IPS-18c (cell line): ENCODE data around the gene TMC5.

Source experiments
- H3K4me3 ChIP-seq: 2 replicates; pipeline ENCODE4 v1.7.0; 2013; ENCODE audit warnings: low read depth, mild to moderate bottlenecking, low read length, moderate library complexity; ENCODE audit not compliant: insufficient read depth
- H3K9me3 ChIP-seq: one replicate; pipeline ENCODE4 v1.6.1; 2013; ENCODE audit warnings: mild to moderate bottlenecking, low read length, moderate library complexity; ENCODE audit not compliant: control insufficient read depth, insufficient read depth

TMC5 gene

DNA sequence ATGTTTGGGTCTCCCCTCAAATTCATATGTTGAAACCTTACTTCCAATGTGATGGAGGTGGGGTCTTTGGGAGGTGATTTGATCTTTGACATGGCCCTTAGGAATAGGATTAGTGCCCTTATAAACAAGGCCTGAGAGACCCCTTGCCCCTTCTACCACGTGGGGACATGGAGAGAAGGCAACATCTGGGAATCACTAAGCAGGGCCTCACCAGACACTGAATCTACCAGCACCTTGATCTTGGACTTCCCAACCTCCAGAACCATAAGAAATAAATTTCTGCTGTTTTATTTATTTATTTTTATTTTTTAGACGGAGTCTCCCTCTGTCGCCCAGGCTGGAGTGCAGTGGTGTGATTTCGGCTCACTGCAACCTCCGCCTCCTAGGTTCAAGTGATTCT is 64.1 kb downstream of the TMC5 start:
- Histone ChIP-seq H3K9me3 (no peaks in the 10 kb centered on the region), H3K4me3 (no peak overlapping the region)

DNA sequence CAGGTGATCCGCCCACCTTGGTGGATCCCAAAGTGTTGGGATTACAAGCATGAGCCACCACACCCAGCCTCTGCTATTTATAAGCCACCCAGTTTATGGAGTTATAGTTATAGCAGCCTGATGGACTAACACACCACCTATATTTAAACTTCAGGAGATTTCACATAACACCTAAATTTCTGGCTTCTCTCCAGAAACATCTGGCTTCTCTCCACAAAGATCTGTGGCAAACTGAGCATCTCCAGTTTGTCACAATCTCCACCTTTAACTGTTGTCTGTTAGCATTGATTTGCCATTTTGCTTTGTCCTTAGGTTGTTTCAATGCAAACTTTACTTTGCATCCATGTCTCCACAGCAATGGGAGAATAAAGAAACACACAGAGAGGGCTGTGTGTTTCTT is 64.6 kb downstream of the TMC5 start:
- no peaks in the 10 kb centered on the region for H3K9me3 ChIP-seq
- H3K4me3 ChIP-seq = no peak overlapping the region

DNA sequence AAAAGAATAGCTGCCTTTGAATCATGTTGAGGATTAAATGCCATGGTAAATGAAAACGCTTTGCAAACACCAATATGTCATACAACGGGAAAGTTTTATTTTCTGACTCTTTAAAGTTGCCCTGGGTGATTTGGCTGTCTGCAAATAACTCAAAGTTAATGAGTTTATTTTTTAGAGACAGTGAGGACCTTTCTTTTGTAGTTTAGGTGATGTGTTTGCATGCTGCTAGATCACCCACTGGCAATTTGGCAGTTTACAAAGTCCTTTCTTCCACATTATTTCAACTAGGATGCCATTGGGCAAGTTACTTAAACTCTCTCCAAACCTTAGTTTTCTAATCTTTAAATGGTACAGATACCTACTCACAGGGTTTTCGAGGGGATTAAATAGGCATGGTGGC is 66.4 kb downstream of the TMC5 start:
- H3K4me3 ChIP-seq = no peak overlapping the region
- no peaks in the 10 kb centered on the region for H3K9me3 ChIP-seq

DNA sequence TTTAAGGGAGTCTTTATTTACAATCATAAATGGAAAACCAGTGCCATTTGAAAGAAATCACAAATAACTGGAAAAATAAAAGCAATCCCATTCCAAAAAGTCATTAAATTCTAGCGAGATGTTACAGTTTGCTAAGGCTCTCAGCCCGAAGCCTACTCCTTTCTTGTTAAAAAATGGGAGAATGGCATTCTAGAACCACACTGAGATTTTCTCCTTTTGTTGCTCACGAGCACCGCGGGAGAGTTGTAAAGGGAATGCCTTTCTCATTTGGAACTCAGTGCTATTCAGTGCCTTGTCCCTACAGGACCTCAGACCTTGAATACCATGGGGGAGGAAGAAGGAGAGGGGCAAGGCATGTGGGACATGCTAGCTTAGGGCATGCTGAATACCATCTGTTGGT is 67.9 kb downstream of the TMC5 start:
- Histone ChIP-seq H3K9me3 (no peaks in the 10 kb centered on the region), H3K4me3 (no peak overlapping the region)

DNA sequence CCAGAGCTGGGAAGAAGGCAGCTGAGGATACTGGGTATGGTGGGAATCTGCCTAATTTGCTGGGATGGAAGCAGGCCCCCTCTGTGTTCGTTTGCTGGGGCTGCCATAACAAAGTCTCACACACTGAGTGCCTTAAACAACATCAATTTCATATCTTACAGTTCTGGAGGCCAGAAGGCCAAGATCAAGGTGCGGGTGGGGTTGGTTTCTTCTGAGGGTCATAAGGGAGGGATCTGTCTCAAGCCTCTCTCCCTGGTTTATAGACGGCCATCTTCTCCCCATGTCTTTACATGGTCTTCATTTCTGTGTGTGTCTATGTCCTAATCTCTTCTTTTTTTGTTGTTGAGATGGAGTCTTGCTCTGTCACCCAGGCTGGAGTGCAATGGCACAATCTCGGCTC is 68.4 kb downstream of the TMC5 start:
- H3K4me3 ChIP-seq = no peak overlapping the region
- H3K9me3 ChIP-seq = no peaks in the 10 kb centered on the region

DNA sequence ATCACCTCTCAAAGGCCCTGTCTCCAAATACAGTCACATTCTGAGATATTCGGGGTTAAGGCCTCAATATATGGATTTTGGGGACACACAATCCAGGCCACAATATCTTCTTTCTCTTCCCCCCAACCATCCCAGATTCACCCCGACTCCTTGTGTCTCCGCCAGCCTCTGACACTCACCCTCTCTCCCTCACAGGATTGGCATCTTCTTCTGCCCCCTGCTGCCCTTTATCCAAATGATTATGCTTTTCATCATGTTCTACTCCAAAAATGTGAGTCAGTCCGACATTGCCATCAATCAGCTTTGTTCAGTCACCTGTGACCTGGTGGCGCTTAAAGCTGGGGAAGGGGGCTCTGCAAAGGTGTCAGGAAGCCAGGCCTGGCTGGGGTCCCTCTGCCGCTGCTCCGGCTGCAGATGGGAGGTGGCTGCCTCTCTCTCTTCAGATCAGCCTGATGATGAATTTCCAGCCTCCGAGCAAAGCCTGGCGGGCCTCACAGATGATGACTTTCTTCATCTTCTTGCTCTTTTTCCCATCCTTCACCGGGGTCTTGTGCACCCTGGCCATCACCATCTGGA is 69.2 kb downstream of the TMC5 start:
- H3K9me3 ChIP-seq = no peaks in the 10 kb centered on the region
- no peak overlapping the region for H3K4me3 ChIP-seq

DNA sequence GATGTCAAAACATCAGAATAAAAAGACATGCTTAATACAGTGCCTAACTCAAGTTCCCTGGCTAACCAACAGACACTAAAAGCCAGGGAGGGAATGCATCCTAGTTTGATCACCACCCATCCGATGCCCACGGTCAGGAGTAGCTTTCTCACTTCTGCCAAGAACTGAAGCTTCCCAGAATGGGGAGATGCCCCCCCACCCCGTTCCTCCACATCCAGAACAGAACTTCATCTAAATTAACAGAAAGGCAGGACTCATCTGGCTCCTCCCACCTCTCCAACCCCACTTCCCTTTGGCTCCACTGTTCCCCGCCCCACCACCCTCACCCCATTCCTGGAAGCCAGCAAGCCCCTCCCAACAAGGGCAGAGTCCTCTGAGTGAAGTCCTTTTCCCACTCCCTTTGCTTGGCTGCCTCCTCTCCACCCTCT is 70.5 kb downstream of the TMC5 start:
- Histone ChIP-seq H3K4me3 (no peak overlapping the region), H3K9me3 (no peaks in the 10 kb centered on the region)

DNA sequence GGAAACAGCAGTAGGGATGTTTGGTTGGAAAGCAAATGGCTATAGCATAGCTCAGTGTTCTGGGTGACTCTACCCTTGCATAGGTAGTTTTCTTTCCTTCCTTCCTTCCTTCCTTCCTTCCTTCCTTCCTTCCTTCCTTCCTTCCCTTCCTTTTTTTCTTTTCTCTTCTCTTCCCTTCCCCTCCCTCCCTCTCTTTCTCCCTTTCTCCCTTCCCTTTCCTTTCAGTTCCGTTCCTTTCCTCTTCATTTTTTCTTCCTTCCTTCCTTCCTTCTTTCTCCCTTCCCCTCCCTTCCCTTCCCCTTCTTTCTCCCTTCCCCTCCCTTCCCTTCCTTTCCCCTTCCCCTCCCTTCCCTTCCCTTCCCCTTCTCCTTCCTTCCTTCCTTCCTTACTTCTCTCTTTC is 72.9 kb downstream of the TMC5 start:
- H3K9me3 ChIP-seq = no peaks in the 10 kb centered on the region
- no peak overlapping the region for H3K4me3 ChIP-seq

DNA sequence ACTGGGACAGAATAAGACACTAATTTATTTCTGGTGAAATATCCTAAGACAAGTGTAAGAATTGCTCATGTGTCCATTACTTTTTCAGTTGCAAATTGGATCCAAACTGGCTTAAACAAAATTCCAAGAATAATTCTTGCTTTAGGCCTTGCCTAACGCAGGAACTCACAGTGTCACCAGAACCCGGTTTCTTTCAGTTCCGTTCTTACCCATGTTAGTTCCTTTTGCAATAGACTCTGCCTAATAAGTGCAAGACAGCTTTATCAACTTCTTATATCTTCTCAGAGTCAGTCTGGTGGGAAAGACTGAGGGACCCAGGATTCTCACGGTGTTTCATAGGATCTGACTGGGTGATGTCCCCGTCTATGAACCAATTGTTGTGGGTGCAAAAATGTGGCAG is 79.5 kb downstream of the TMC5 start:
- H3K4me3 ChIP-seq = no peak overlapping the region
- no peaks in the 10 kb centered on the region for H3K9me3 ChIP-seq

DNA sequence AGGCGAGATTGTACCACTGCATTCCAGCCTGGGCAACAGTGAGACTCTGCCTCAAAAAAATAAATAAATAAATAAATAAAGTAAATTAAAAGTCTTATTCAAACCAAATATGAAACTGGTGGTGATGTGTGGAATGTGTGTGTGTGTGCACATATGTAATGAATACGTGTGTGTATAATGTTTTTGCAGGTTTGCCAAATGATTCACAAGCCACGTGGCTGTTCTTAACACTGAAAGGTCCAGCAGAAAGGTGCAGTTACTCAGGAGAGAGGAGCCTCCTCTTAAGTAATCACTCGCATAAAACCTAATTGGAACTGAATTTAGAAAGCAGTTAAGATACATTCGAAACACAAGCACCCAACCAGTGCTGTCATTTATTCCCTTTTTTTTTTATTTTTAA is 81.3 kb downstream of the TMC5 start:
- H3K4me3 ChIP-seq = no peak overlapping the region
- H3K9me3 ChIP-seq = no peaks in the 10 kb centered on the region

DNA sequence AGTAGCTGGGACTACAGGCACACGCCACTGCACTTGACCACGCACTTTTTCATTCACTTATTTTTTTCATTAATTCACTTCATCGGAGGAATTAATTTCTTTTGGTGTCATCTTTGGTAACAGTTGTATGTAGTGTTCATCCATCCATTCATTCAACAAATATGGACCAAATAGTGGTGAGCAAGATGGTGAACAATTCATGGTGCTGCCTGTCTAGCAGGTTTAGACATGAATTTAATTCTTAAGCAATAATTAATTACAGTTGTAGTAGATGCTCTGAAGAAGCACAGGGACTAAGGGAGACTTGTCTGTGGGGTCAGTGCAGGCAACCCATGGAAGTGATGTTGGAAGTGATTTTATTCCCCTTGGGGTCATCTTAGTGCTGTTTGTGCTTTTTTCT is 81.8 kb downstream of the TMC5 start:
- no peak overlapping the region for H3K4me3 ChIP-seq
- no peaks in the 10 kb centered on the region for H3K9me3 ChIP-seq

DNA sequence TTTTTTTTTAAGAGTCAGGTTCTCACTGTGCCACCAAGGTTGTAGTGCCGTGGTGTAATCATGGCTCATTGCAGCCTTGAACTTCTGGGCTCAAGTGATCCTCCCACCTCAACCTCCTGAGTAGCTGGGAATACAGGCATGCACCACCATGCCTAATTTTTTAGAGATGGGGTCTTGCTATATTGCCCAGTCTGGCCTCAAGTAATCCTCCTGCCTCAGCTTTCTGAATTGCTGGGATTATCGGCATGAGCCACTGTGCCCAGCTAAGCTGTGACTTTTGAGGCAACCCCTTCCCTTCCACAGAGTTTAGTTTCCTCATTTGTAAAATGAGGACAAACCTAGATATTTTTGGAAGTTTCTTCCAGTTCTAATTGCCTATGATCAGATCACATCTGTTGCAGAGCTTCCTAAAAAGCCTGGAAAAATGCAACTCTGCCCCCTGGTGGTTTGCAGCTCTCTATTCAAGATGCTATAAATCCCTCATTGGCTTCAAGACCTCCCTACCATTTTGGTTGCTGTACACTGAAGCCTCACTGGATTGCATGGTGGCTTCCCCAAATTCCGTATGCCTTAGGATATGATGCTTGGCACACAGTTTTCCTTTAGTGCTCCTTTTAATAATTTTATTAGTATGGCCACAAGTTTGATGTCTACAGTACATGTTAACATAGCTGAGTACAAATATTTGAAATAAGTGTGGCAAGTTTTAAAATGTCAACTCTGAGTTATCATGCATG is 84.9 kb downstream of the TMC5 start:
- Histone ChIP-seq H3K9me3 (no peaks in the 10 kb centered on the region), H3K4me3 (no peak overlapping the region)

DNA sequence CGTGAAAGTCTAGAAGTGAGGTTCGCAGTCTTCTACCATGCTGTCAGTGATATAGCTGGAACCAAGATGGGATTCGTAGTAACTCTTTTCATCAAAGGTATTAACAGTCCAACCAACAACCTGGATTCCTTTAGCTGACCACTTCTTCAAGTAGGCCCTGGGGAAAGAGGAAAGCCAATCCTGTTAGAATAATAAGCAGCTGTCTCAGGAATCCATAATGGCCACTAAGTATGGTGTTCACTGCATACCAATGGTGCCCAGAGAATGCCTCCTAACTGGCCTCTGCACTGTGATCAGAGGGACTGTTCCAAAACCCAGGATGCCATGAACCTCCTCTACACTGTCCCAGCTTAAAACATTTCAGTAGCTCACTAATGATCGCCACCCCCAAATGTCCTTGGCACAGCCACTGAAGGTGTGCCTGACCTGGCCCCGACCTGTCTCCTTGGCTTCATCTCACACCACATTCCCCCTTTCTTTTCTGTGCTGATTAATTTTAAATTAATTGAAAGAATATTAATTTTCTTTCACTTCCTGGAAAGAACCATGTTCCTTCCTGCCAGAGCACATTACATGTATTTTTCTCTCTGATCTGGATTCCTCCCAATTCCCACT is 85.9 kb downstream of the TMC5 start:
- no peaks in the 10 kb centered on the region for H3K9me3 ChIP-seq
- H3K4me3 ChIP-seq = no peak overlapping the region

DNA sequence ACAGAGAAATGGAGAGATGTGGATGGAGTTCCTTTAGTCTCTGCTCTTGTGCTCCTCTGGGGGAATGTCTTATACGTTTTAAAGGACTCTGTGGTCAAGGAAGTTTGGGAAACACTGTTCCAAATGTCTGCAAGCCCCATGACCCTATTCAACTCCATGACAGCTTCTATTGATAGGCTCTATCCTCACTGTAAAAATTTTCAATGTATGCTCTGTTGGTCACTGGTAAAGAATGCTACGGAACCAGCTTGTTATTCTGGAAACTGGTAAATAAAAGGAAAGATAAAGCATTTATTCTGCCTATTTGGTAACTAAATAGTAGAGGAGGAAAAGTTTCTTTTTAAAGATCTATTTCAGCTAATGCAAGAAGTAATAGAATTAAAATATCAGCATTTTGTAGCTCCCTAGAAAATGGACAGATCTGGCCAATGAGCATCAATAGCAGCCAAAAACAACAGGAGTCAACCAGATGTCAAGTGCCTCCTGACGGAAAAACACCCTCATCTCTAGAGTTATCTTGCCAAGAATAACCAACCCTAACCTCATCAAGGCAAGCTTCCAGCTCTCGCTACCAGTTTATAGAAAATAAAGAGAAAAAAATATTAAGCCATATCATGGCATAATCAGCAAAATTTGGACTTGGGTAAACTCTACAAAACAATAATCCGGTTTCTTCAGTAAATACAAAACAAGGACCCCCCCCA is 88.1 kb downstream of the TMC5 start:
- Histone ChIP-seq H3K4me3 (no peak overlapping the region), H3K9me3 (peaks cover 3% of the 10 kb centered on the region)

DNA sequence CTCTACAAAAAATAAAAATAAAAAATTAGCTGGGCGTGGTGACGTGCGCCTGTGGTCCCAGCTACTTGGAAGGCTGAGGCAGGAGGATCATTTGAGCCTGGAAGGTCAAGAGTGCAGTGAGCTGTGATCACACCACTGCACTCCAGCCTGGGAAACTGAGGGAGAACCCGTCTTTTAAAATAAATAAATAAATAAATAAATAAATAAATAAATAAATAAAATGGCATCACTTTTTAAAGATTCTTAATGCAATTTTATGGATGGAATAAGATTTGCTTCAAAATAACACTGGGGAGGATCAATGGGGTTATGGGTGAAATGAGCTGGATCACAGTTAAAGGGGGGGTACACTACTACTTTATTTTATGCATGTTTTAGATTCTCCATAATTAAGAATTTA is 89.3 kb downstream of the TMC5 start:
- H3K4me3 ChIP-seq = no peak overlapping the region
- H3K9me3 ChIP-seq = peaks cover 3% of the 10 kb centered on the region

DNA sequence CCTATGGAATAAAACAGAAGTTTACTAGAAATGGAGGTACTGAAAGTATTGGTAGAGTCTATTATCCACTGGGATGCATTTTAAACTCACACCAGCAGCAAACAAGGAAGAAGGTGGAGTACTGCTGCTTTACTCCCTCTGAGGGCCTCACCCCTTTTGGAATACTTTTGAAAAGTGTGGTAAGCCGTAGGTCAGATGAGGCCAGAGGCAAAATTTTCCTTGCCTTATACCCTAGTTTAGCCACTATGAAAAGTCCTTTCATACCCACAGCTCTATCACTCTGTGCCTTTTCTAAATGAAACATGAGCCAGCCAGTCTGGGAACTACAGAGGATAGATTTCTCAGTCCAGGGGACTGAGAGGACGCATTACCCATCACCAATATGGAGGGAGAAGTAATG is 90.2 kb downstream of the TMC5 start:
- Histone ChIP-seq H3K9me3 (peaks cover 3% of the 10 kb centered on the region), H3K4me3 (no peak overlapping the region)

DNA sequence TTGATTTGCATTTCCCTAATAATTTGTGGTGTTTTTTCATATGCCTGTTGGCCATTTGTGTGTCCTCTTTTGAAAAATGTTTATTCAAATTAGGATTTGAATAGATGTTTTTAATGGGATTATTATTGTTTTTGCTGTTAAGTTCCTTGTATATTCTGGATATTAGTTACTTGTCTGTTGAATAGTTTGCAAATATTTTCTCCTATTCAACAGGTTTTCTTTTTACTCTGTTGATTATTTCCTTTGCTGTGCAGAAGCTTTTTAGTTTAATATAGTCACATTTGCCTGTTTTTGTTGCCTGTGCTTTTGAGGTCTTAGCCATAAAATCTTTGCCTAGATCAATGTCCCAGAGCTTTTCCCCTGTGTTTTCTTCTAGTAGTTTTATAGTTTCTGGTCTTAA is 94.6 kb downstream of the TMC5 start:
- H3K9me3 ChIP-seq = peaks cover 3% of the 10 kb centered on the region
- no peak overlapping the region for H3K4me3 ChIP-seq

DNA sequence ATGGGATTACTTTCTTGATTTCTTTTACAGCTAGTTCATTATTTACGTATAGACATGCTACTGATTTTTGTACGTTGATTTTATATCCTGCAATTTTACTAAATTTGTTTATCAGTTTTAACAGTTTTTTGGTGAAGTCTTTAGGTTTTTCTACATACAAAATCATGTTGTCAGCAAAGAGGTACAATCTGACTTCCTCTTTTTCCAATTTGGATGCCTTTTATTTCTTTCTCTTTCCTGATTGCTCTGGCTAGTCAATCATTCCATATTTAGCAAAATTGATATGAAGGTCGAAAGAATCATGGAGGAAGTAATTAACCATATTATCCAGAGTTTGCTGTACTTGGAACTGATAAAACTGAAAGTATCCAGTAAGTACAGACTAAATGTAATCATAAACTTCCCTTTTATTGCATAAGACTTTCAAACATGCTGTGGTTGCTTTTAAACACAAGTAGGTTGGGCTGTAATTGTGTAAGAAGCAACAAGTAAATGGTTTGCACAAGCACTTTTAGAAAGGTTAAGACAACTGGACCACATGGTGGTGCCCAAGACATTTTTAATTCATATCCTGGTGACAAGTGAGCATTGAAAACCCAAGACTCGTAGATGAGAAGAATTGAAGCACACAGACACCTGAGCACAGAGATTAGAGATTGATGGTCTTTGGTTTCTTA is 95.8 kb downstream of the TMC5 start:
- Histone ChIP-seq H3K4me3 (no peak overlapping the region), H3K9me3 (peaks cover 3% of the 10 kb centered on the region)
